Measurements from ENCODE around the gene C1orf87.

- TF ChIP-seq EZH2 (IDR thresholded peaks at IDR 0.05; ENCODE audit: low read length, unreplicated experiment) = no peak
- TF ChIP-seq, protein P1, sequence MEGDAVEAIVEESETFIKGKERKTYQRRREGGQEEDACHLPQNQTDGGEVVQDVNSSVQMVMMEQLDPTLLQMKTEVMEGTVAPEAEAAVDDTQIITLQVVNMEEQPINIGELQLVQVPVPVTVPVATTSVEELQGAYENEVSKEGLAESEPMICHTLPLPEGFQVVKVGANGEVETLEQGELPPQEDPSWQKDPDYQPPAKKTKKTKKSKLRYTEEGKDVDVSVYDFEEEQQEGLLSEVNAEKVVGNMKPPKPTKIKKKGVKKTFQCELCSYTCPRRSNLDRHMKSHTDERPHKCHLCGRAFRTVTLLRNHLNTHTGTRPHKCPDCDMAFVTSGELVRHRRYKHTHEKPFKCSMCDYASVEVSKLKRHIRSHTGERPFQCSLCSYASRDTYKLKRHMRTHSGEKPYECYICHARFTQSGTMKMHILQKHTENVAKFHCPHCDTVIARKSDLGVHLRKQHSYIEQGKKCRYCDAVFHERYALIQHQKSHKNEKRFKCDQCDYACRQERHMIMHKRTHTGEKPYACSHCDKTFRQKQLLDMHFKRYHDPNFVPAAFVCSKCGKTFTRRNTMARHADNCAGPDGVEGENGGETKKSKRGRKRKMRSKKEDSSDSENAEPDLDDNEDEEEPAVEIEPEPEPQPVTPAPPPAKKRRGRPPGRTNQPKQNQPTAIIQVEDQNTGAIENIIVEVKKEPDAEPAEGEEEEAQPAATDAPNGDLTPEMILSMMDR (conservative IDR thresholded peaks at IDR 0.05; ENCODE audit: low read depth, low read length) = no peak
Observed at GRCh38 chr1:60017508-60018205, 55.9 kb downstream of the C1orf87 start.
